GM12873 (cell line): ENCODE measurements around the gene STON2.

Source experiments
- TF ChIP-seq, protein P1 (sequence below): IDR thresholded peaks from 2 replicates; pipeline ENCODE4 v1.5.1; 2012; ENCODE audit warnings: low read depth, mild to moderate bottlenecking, moderate library complexity, low read length, control low read depth; ENCODE audit not compliant: insufficient read depth; ENCODE audit errors: missing control alignments

Gene STON2

DNA sequence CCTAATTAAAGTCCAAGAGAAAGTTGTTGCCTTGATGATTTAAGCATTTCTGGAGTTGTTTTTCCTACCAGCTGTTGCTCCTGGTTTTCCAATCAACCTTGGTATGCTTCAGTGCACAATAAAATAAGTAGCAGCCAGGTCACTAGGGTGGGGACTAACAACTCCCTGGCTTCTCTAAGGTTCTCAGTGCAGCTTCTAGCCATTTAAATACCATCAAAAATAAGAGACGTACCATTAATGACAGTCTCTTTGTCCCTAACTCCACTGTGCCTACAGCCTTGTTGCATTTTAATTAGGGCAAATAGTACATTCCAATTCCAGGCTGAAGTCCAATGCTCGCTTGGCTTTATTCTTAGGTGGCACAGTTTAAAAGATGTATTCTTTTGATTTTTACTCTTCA lies 11.8 kb downstream of the STON2 start:
- TF ChIP-seq, protein P1, sequence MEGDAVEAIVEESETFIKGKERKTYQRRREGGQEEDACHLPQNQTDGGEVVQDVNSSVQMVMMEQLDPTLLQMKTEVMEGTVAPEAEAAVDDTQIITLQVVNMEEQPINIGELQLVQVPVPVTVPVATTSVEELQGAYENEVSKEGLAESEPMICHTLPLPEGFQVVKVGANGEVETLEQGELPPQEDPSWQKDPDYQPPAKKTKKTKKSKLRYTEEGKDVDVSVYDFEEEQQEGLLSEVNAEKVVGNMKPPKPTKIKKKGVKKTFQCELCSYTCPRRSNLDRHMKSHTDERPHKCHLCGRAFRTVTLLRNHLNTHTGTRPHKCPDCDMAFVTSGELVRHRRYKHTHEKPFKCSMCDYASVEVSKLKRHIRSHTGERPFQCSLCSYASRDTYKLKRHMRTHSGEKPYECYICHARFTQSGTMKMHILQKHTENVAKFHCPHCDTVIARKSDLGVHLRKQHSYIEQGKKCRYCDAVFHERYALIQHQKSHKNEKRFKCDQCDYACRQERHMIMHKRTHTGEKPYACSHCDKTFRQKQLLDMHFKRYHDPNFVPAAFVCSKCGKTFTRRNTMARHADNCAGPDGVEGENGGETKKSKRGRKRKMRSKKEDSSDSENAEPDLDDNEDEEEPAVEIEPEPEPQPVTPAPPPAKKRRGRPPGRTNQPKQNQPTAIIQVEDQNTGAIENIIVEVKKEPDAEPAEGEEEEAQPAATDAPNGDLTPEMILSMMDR, result no peak

GRCh38 chr14:81386290-81386745 lies 13.8 kb downstream of the STON2 start:
- TF ChIP-seq, protein P1, result no peak

DNA sequence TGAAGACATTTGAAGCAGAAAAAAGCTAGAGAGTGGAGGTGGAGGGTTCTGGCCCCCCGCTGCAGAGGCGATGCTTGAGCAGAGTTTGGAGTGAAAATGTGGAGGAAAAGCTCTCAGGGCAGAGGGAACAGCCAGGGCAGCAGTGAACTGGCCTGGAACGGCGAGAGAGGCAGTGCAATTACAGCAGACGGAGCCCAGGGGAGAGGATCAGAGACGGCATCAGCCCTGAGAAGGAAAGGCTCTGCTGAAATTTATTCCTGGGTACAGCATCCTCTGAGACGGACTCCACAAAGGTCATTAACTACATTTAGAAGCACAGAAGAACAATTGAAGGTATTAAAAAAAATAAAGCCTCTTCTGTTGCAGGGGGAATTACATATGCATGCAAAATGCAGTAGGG lies 14.2 kb downstream of the STON2 start:
- TF ChIP-seq, protein P1, result no peak

- TF ChIP-seq, protein P1, result no peak
Measured at GRCh38 chr14:81385419-81385818, 14.7 kb downstream of the STON2 start.

DNA sequence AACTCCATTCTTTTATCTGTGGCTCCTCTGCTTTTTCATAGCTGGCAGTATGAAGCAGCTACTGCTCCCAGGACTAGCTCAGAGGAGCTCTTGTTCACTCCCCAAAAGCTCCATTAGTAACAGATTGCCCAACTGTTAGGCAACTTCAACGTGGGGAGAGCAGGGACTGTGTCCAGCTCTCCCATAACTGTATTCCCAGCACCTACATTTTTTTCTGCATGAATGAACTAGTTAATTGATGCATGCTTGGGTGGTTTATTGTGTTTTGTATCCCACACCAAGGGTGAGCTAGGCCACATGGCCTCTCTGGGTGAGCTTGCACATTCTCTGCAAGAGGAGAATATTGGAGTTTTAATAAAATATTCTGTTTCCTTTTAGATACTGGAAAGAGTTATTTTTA lies 15.2 kb downstream of the STON2 start:
- TF ChIP-seq, protein P1, result no peak

- TF ChIP-seq, protein P1, result no peak
Measured at GRCh38 chr14:81382517-81383225, 17.5 kb downstream of the STON2 start.

- TF ChIP-seq, protein P1, result no peak
Measured at GRCh38 chr14:81371802-81372201, 28.3 kb downstream of the STON2 start.
